Measurements from ENCODE around the gene ERVMER34-1. TPM values are rescaled to one million over a fixed set of nuclear protein-coding genes. Genes with fewer than 3 reads are reported as not detected.

ERVMER34-1 gene
- total and polyA plus RNA-seq, 2 donors from 2014 or later = 1.8 to 4.2 TPM

DNA sequence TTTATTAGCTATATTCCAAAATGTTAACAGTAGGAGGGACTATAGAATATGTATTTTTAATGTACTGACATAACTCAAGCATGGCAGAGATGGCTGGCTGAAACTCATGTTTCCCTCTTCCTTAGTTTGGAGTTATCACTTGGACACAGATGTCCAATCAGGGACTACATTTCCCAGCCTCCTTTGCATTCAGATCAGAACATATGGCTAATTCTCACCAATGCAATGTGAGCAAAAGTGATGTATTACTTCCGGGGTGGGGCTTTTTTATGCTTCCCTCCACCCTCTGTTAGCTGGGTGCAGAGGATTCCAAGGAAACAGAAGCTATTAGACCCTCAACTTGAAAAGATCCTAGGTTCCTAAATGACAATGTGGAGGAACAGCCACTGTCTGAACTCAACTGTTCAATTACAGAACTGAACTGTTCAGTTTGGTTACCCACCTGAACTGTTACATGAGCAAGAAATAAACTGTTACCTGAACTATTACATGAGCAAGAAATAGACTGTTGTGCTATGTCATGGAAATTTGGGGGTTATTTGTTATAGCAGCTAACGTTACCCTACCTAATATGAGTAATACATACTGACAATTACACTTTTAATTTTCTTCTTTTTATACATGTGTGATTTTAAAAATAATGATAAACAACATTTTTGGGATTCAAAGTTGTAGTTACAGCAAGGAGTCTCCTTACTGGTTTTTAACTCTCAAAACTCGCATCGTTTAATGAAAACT, 29.6 kb upstream of the ERVMER34-1 start:
- Histone ChIP-seq H3K4me3 (ENCODE audit: low read length in 3 of 3) (no peak overlapping the region), H3K27ac (ENCODE audit: low read depth in 2 of 2, low read length in 2 of 2) (no peak overlapping the region), H3K36me3 (ENCODE audit: control insufficient read depth in 2 of 3, insufficient read depth in 3 of 3, low read length in 3 of 3) (no peaks in the 10 kb centered on the region), H3K9me3 (ENCODE audit: control insufficient read depth in 2 of 3, insufficient read depth in 1 of 3, low read length in 3 of 3) (no peaks in the 10 kb centered on the region), H3K27me3 (ENCODE audit: control insufficient read depth, insufficient read depth, low read length) (no peaks in the 10 kb centered on the region), H3K9ac (ENCODE audit: low read length in 3 of 3) (no peak overlapping the region), H3K4me1 (ENCODE audit: control insufficient read depth in 2 of 3, insufficient read depth in 2 of 3, low read depth in 1 of 3, low read length in 3 of 3) (no peaks in the 10 kb centered on the region)
- TF ChIP-seq, protein P1, sequence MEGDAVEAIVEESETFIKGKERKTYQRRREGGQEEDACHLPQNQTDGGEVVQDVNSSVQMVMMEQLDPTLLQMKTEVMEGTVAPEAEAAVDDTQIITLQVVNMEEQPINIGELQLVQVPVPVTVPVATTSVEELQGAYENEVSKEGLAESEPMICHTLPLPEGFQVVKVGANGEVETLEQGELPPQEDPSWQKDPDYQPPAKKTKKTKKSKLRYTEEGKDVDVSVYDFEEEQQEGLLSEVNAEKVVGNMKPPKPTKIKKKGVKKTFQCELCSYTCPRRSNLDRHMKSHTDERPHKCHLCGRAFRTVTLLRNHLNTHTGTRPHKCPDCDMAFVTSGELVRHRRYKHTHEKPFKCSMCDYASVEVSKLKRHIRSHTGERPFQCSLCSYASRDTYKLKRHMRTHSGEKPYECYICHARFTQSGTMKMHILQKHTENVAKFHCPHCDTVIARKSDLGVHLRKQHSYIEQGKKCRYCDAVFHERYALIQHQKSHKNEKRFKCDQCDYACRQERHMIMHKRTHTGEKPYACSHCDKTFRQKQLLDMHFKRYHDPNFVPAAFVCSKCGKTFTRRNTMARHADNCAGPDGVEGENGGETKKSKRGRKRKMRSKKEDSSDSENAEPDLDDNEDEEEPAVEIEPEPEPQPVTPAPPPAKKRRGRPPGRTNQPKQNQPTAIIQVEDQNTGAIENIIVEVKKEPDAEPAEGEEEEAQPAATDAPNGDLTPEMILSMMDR (IDR thresholded peaks at IDR 0.05; ENCODE audit: borderline replicate concordance, extremely low read depth, insufficient read depth) = no peak
- FAIRE-seq (no peak), DNase-seq (no peak)
- intact Hi-C loops (cut with DNase I) = no loop called here

DNA sequence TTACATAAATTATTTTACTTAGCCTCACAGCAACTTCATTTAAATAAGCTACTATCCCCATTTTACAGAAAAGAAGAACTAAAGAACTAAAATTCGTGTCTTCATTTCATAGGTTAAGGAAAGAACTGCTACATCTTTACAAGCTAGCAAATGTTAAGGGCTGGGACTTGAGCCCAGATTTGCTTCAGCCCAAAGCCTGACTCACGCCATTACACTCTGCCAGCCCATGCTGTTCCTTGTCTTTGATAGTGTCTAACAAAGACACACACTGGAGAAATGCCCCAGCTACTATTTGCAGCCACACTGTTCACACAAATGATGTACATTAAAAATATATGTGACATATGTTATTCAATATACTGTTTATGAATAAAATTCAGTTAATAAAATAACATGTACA, 29.0 kb upstream of the ERVMER34-1 start:
- no peaks in the 10 kb centered on the region for H3K9me3 ChIP-seq (ENCODE audit: control insufficient read depth in 2 of 3, insufficient read depth in 1 of 3, low read length in 3 of 3)

DNA sequence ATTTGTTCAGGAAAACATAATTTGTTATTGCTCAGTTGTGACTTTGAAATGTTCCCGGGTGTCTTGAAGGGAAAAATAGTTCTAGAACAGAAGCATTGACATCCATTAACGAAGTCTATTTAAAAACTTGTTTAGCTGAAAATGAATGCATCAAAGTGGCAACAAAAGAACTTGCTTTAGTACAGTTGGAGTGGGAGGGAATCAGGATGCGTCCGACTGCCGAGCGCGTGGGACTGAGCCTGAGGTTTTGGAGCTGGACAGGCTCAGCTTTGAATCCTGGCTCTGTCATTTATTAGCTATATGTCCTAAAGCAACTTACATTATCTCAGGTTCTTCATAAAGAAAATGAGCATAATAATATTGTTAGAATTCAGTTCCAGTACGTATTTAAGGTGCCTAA, 9.0 kb upstream of the ERVMER34-1 start:
- Histone ChIP-seq H3K9ac (ENCODE audit: low read length in 3 of 3) (no peak overlapping the region), H3K9me3 (ENCODE audit: control insufficient read depth in 2 of 3, insufficient read depth in 1 of 3, low read length in 3 of 3) (no peaks in the 10 kb centered on the region), H3K4me3 (ENCODE audit: low read length in 3 of 3) (no peak overlapping the region), H3K4me1 (ENCODE audit: control insufficient read depth in 2 of 3, insufficient read depth in 2 of 3, low read depth in 1 of 3, low read length in 3 of 3) (no peaks in the 10 kb centered on the region), H3K27ac (ENCODE audit: low read depth in 2 of 2, low read length in 2 of 2) (no peak overlapping the region), H3K36me3 (ENCODE audit: control insufficient read depth in 2 of 3, insufficient read depth in 3 of 3, low read length in 3 of 3) (no peaks in the 10 kb centered on the region), H3K27me3 (ENCODE audit: control insufficient read depth, insufficient read depth, low read length) (no peaks in the 10 kb centered on the region)
- TF ChIP-seq, protein P1 (IDR thresholded peaks at IDR 0.05; ENCODE audit: borderline replicate concordance, extremely low read depth, insufficient read depth) = no peak
- intact Hi-C loops (cut with DNase I) = no loop called here
- DNase-seq = no peak
- no peak for FAIRE-seq

More for the DNA sequence above, 29.0 kb upstream of the ERVMER34-1 start:
- FAIRE-seq = no peak
- Histone ChIP-seq H3K4me3 (ENCODE audit: low read length in 3 of 3) (no peak overlapping the region), H3K27ac (ENCODE audit: low read depth in 2 of 2, low read length in 2 of 2) (no peak overlapping the region), H3K9ac (ENCODE audit: low read length in 3 of 3) (no peak overlapping the region), H3K27me3 (ENCODE audit: control insufficient read depth, insufficient read depth, low read length) (no peaks in the 10 kb centered on the region), H3K36me3 (ENCODE audit: control insufficient read depth in 2 of 3, insufficient read depth in 3 of 3, low read length in 3 of 3) (no peaks in the 10 kb centered on the region), H3K4me1 (ENCODE audit: control insufficient read depth in 2 of 3, insufficient read depth in 2 of 3, low read depth in 1 of 3, low read length in 3 of 3) (no peaks in the 10 kb centered on the region)
- no peak for DNase-seq
- intact Hi-C loops (cut with DNase I) = no loop called here
- TF ChIP-seq, protein P1 (IDR thresholded peaks at IDR 0.05; ENCODE audit: borderline replicate concordance, extremely low read depth, insufficient read depth) = no peak
